ENCODE measurements around the gene FUT8. TPM values are rescaled to one million over a fixed set of nuclear protein-coding genes. Genes with fewer than 3 reads are reported as not detected.

Gene FUT8
- total RNA-seq, 1 experiment from 2014 or later: 42.3 TPM

DNA sequence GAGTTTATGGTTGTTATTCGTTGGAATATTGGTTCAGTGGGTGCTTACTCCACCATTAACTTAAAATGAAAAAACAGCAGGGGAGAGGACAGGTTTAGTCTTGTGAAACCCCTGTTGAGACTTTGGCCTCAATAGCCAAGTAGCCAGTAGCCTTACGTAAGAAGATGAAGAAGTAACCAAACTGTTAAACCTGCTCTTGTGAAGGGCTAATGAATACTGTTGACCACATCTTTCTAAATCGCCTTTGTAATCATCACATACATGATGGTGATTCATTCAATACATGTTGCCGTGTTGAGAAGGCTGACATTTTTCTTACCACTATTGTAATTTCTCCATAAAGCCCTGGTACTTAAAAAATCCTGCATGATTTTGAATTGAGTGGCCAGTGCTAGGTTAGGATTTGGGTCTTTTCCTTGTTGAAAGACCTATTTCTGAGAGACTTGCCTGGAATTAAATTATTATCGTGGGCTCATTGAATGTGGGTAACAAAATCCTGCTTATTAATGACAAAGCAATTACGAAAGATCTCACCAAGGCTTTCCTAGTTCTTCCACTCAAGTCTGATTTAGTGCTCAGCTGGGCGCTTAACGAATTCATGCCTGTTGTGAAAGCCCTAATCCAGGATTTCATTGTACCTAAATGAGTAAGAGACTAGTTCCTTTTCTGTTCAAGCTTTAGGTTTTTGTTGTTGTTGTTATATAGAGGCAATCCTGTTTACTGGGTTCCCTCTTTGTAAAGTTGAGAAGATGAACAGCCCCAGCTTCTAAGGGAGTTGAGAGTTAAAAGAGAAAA lies 333.1 kb downstream of the FUT8 start:
- intact Hi-C loops (cut with micrococcal nuclease): no loop called here

DNA sequence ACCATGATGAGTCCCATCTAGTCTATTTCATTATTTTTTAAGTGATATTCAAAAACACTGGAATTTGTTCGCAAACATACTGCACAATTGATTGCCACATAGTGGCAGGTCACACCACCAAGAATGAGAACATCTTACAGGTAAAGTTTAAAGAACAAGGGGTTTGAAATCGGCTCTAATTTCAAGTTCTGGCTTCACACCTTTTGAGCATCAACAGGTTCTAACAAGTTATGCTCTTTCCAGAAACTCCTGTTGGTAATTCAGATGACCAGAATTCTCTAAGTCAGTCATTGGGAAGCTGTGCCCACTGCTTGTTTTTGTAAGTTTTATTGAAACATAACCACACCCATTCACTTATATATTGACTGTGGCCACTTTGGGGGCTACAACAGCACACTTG lies 336.3 kb downstream of the FUT8 start:
- Histone ChIP-seq H3K9me3 (ENCODE audit: control insufficient read depth in 1 of 2, insufficient read depth in 1 of 2, low read depth in 1 of 2, low read length in 2 of 2) (no peaks in the 10 kb centered on the region), H3K9ac (ENCODE audit: low read length) (no peak overlapping the region), H3K4me1 (ENCODE audit: control insufficient read depth in 1 of 2, insufficient read depth in 2 of 2, low read length in 2 of 2) (no peaks in the 10 kb centered on the region), H3K36me3 (ENCODE audit: control insufficient read depth in 1 of 2, insufficient read depth in 2 of 2, low read length in 2 of 2) (no peaks in the 10 kb centered on the region), H2AFZ (ENCODE audit: low read depth, low read length, poor library complexity, severe bottlenecking) (no peak overlapping the region), H3K27ac (ENCODE audit: low read depth, low read length) (no peak overlapping the region), H3K4me2 (ENCODE audit: low read length) (no peak overlapping the region), H3K9me2 (ENCODE audit: insufficient read depth) (no peaks in the 10 kb centered on the region), H3K79me2 (ENCODE audit: insufficient read depth, low read length) (no peaks in the 10 kb centered on the region), H3K27me3 (ENCODE audit: insufficient read depth, low read length) (no peaks in the 10 kb centered on the region), H4K20me1 (ENCODE audit: insufficient read depth) (no peaks in the 10 kb centered on the region), H3K4me3 (replicated peaks in 1 of 2; ENCODE audit: low read depth in 1 of 2, low read length in 2 of 2) (no peak overlapping the region)
- no peak for ATAC-seq
- ChIA-PET POLR2A (no interaction called here), RAD21 (ENCODE audit: low non-redundant PET in 1 of 2, low total read pairs in 2 of 2, uncharacterized antibody in 2 of 2, unreplicated experiment in 2 of 2) (no interaction called here), CTCF (no interaction called here)
- DNase-seq (ENCODE audit: low read depth, low spot score): no peak
- no TSS peak for BruUV-seq (replicated peaks)
- intact Hi-C loops (cut with micrococcal nuclease): no loop called here
- TF ChIP-seq CBX3 (IDR thresholded peaks at IDR 0.05; ENCODE audit: low read depth): no peak
- TF ChIP-seq POLR2AphosphoS5 (IDR thresholded peaks at IDR 0.05; ENCODE audit: low read depth, low read length): no peak
- no peak for TF ChIP-seq SRF (IDR thresholded peaks at IDR 0.05; ENCODE audit: low read depth)
- TF ChIP-seq, protein P1, sequence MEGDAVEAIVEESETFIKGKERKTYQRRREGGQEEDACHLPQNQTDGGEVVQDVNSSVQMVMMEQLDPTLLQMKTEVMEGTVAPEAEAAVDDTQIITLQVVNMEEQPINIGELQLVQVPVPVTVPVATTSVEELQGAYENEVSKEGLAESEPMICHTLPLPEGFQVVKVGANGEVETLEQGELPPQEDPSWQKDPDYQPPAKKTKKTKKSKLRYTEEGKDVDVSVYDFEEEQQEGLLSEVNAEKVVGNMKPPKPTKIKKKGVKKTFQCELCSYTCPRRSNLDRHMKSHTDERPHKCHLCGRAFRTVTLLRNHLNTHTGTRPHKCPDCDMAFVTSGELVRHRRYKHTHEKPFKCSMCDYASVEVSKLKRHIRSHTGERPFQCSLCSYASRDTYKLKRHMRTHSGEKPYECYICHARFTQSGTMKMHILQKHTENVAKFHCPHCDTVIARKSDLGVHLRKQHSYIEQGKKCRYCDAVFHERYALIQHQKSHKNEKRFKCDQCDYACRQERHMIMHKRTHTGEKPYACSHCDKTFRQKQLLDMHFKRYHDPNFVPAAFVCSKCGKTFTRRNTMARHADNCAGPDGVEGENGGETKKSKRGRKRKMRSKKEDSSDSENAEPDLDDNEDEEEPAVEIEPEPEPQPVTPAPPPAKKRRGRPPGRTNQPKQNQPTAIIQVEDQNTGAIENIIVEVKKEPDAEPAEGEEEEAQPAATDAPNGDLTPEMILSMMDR (IDR thresholded peaks at IDR 0.05 in 2 of 3, conservative IDR thresholded peaks at IDR 0.05 in 1 of 3; ENCODE audit: borderline replicate concordance in 1 of 3, insufficient read depth in 1 of 3, low read depth in 2 of 3, low read length in 2 of 3): no peak
- TF ChIP-seq, protein P2, sequence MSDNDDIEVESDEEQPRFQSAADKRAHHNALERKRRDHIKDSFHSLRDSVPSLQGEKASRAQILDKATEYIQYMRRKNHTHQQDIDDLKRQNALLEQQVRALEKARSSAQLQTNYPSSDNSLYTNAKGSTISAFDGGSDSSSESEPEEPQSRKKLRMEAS (IDR thresholded peaks at IDR 0.05): no peak
- TF ChIP-seq TCF7L2 (IDR thresholded peaks at IDR 0.05; ENCODE audit: borderline replicate concordance, extremely low read depth, insufficient read depth, insufficient read length): no peak
- no peak for TF ChIP-seq RAD21 (IDR thresholded peaks at IDR 0.05; ENCODE audit: low read depth)
- no peak for TF ChIP-seq CEBPB (IDR thresholded peaks at IDR 0.05; ENCODE audit: low read depth)

More for the DNA sequence above, 333.1 kb downstream of the FUT8 start:
- BruUV-seq (replicated peaks): no TSS peak
- Histone ChIP-seq H3K4me1 (ENCODE audit: control insufficient read depth in 1 of 2, insufficient read depth in 2 of 2, low read length in 2 of 2) (no peaks in the 10 kb centered on the region), H3K27ac (ENCODE audit: low read depth, low read length) (no peak overlapping the region), H3K9me3 (ENCODE audit: control insufficient read depth in 1 of 2, insufficient read depth in 1 of 2, low read depth in 1 of 2, low read length in 2 of 2) (no peaks in the 10 kb centered on the region), H3K4me2 (ENCODE audit: low read length) (no peak overlapping the region), H3K27me3 (ENCODE audit: insufficient read depth, low read length) (no peaks in the 10 kb centered on the region), H3K36me3 (ENCODE audit: control insufficient read depth in 1 of 2, insufficient read depth in 2 of 2, low read length in 2 of 2) (no peaks in the 10 kb centered on the region), H3K79me2 (ENCODE audit: insufficient read depth, low read length) (no peaks in the 10 kb centered on the region), H3K9ac (ENCODE audit: low read length) (no peak overlapping the region), H3K4me3 (replicated peaks in 1 of 2; ENCODE audit: low read depth in 1 of 2, low read length in 2 of 2) (no peak overlapping the region), H3K9me2 (ENCODE audit: insufficient read depth) (no peaks in the 10 kb centered on the region), H4K20me1 (ENCODE audit: insufficient read depth) (no peaks in the 10 kb centered on the region), H2AFZ (ENCODE audit: low read depth, low read length, poor library complexity, severe bottlenecking) (no peak overlapping the region)
- ATAC-seq: no peak
- RAD21 ChIA-PET (ENCODE audit: low non-redundant PET in 1 of 2, low total read pairs in 2 of 2, uncharacterized antibody in 2 of 2, unreplicated experiment in 2 of 2): no interaction called here
- POLR2A ChIA-PET: no interaction called here
- CTCF ChIA-PET: no interaction called here
- no peak for DNase-seq (ENCODE audit: low read depth, low spot score)
- TF ChIP-seq, protein P3, sequence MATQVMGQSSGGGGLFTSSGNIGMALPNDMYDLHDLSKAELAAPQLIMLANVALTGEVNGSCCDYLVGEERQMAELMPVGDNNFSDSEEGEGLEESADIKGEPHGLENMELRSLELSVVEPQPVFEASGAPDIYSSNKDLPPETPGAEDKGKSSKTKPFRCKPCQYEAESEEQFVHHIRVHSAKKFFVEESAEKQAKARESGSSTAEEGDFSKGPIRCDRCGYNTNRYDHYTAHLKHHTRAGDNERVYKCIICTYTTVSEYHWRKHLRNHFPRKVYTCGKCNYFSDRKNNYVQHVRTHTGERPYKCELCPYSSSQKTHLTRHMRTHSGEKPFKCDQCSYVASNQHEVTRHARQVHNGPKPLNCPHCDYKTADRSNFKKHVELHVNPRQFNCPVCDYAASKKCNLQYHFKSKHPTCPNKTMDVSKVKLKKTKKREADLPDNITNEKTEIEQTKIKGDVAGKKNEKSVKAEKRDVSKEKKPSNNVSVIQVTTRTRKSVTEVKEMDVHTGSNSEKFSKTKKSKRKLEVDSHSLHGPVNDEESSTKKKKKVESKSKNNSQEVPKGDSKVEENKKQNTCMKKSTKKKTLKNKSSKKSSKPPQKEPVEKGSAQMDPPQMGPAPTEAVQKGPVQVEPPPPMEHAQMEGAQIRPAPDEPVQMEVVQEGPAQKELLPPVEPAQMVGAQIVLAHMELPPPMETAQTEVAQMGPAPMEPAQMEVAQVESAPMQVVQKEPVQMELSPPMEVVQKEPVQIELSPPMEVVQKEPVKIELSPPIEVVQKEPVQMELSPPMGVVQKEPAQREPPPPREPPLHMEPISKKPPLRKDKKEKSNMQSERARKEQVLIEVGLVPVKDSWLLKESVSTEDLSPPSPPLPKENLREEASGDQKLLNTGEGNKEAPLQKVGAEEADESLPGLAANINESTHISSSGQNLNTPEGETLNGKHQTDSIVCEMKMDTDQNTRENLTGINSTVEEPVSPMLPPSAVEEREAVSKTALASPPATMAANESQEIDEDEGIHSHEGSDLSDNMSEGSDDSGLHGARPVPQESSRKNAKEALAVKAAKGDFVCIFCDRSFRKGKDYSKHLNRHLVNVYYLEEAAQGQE (IDR thresholded peaks at IDR 0.05; ENCODE audit: low read depth): no peak
- TF ChIP-seq EZH2 (IDR thresholded peaks at IDR 0.05) (no peak), SRF (IDR thresholded peaks at IDR 0.05; ENCODE audit: low read depth) (no peak)

All from HCT116 (cell line).